DOHH2 (cell line): ENCODE measurements around the gene SERPINI1.

Experiments
- EZH2phosphoT487 ChIP-seq: fragments of 200-600 bp; sonication (generic); IDR thresholded peaks from 2 replicates; pipeline ENCODE4 v1.6.1; 2017; ENCODE audit warnings: borderline replicate concordance, mild to moderate bottlenecking, antibody characterized with exemption, low read length, moderate library complexity, mixed read lengths
- TF ChIP-seq, protein P1 (sequence below): fragments of 200-600 bp; sonication (generic); IDR thresholded peaks from one replicate; pipeline ENCODE4 v1.5.1; 2014; ENCODE audit warnings: antibody characterized with exemption, mild to moderate bottlenecking, low read depth, low read length; ENCODE audit not compliant: poor library complexity, severe bottlenecking

DNA sequence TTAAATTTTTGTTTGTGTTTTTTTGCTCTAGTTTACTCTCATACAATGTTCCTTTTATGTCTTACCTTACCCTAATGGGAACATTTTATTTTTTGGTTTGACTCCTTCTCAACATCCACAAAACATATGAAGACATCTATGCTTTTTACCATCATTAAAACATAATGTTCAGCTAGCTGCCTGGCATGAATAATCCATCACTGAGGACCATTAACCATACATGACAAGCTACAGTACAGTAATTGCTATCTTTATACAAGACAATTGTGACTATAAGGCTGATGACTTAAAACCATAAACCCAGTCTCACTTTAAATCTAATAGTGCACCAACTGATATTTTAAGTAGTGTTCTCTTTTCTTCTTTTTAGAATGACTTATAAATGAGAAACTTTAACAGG is 13.7 kb downstream of the SERPINI1 start:
- TF ChIP-seq, protein P1, sequence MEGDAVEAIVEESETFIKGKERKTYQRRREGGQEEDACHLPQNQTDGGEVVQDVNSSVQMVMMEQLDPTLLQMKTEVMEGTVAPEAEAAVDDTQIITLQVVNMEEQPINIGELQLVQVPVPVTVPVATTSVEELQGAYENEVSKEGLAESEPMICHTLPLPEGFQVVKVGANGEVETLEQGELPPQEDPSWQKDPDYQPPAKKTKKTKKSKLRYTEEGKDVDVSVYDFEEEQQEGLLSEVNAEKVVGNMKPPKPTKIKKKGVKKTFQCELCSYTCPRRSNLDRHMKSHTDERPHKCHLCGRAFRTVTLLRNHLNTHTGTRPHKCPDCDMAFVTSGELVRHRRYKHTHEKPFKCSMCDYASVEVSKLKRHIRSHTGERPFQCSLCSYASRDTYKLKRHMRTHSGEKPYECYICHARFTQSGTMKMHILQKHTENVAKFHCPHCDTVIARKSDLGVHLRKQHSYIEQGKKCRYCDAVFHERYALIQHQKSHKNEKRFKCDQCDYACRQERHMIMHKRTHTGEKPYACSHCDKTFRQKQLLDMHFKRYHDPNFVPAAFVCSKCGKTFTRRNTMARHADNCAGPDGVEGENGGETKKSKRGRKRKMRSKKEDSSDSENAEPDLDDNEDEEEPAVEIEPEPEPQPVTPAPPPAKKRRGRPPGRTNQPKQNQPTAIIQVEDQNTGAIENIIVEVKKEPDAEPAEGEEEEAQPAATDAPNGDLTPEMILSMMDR = no peak
- TF ChIP-seq EZH2phosphoT487 = no peak
